OCI-LY7 (cell line): ENCODE measurements around the gene BCAS4.

Experiments used
- CTCF ChIP-seq: fragments of 200-600 bp; sonication (generic); conservative IDR thresholded peaks from 2 replicates; pipeline ENCODE4 v1.5.1; 2014; ENCODE audit warnings: mild to moderate bottlenecking, antibody characterized with exemption, low read length, moderate library complexity, mixed read lengths
- EZH2phosphoT487 ChIP-seq: fragments of 200-600 bp; sonication (generic); IDR thresholded peaks from 2 replicates; pipeline ENCODE4 v1.6.1; 2018; ENCODE audit warnings: low read depth, borderline replicate concordance, mild to moderate bottlenecking, mixed run types, antibody characterized with exemption, low read length, moderate library complexity, mixed read lengths

DNA sequence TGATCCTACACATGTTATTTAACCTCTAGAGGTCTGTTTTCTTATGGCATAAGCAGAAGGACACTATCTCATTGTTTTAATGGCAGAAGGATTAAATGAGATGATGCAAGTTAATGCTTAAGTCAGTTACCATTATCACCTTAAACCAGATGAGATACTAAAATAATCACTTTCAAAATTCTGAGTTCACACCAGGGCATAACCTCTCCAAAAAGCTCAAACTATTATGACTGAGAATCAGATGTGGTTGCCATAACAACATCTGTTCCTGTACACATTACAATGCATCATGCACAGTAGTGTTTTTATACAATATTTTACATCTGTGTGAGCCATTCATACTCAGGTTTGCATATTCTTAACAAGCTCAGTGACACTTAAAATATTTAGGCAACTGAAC is 126.1 kb downstream of the BCAS4 start:
- TF ChIP-seq CTCF (no peak), EZH2phosphoT487 (no peak)
